SK-N-SH treated with all-trans-retinoic acid at 6 μM for 48 hours (cell line): Measurements from ENCODE around the gene SPESP1.
"Not testable (repeated sequence)": the region's sequence is repeated elsewhere in the genome, so short reads cannot be mapped to it uniquely, and the experiment has no call there.

Experiments used
- ATAC-seq: fragments of 200-7000 bp; cut with Tn5 transposase; 3 replicates; pipeline ENCODE4 v1.9.1; 2020; ENCODE audit warnings: mild to moderate bottlenecking, moderate library complexity
- ARNTL ChIP-seq: fragments of 450-650 bp; formaldehyde crosslinking; IDR thresholded peaks from 2 replicates; pipeline ENCODE4 v1.5.0; 2020; ENCODE audit warnings: low read depth, mild to moderate bottlenecking, moderate library complexity, borderline replicate concordance
- BACH2 ChIP-seq: fragments of 250-450 bp; sonication (Bioruptor Pico); IDR thresholded peaks from 2 replicates; pipeline ENCODE4 v1.9.0; 2021; ENCODE audit warnings: mild to moderate bottlenecking, borderline replicate concordance
- CREB5 ChIP-seq: fragments of 250-450 bp; sonication (Bioruptor Pico); IDR thresholded peaks from 2 replicates; pipeline ENCODE4 v1.5.1; 2020; ENCODE audit warnings: low read depth, mild to moderate bottlenecking, moderate library complexity
- CSDC2 ChIP-seq: fragments of 250-450 bp; sonication (Bioruptor Pico); IDR thresholded peaks from 2 replicates; pipeline ENCODE4 v1.5.0; 2020; ENCODE audit warnings: mild to moderate bottlenecking, moderate library complexity
- CSRNP3 ChIP-seq: fragments of 250-450 bp; sonication (Bioruptor Pico); IDR thresholded peaks from 2 replicates; pipeline ENCODE4 v1.5.1; 2021; ENCODE audit warnings: mild to moderate bottlenecking, moderate library complexity
- ISL1 ChIP-seq: fragments of 250-450 bp; sonication (Bioruptor Pico); IDR thresholded peaks from 2 replicates; pipeline ENCODE4 v2.1.2; 2022; ENCODE audit warnings: mild to moderate bottlenecking, moderate library complexity
- OSR1 ChIP-seq: fragments of 250-450 bp; sonication (Bioruptor Pico); IDR thresholded peaks from 2 replicates; pipeline ENCODE4 v1.8.0; 2022; ENCODE audit warnings: moderate library complexity, mild to moderate bottlenecking, inconsistent platforms
- PATZ1 ChIP-seq: fragments of 250-450 bp; sonication (Bioruptor Pico); IDR thresholded peaks from 2 replicates; pipeline ENCODE4 v1.8.0; 2020; ENCODE audit warnings: mild to moderate bottlenecking, moderate library complexity, borderline replicate concordance
- PPARA ChIP-seq: fragments of 250-450 bp; sonication (Bioruptor Pico); IDR thresholded peaks from 2 replicates; pipeline ENCODE4 v1.5.0; 2020; ENCODE audit warnings: mild to moderate bottlenecking, borderline replicate concordance
- RARB ChIP-seq: fragments of 250-450 bp; sonication (Bioruptor Pico); IDR thresholded peaks from 2 replicates; pipeline ENCODE4 v1.8.0; 2021; ENCODE audit warnings: mild to moderate bottlenecking, moderate library complexity
- SNAI2 ChIP-seq: fragments of 250-450 bp; sonication (Bioruptor Pico); IDR thresholded peaks from 2 replicates; pipeline ENCODE4 v1.5.0; 2020; ENCODE audit warnings: mild to moderate bottlenecking, moderate library complexity
- TCF4 ChIP-seq: fragments of 250-450 bp; sonication (Bioruptor Pico); IDR thresholded peaks from 2 replicates; pipeline ENCODE4 v1.8.0; 2021; ENCODE audit warnings: mild to moderate bottlenecking, moderate library complexity, borderline replicate concordance
- TOX ChIP-seq: fragments of 250-450 bp; sonication (Bioruptor Pico); IDR thresholded peaks from 2 replicates; pipeline ENCODE4 v1.8.0; 2021; ENCODE audit warnings: mild to moderate bottlenecking, moderate library complexity, borderline replicate concordance
- TSHZ2 ChIP-seq: fragments of 250-450 bp; sonication (Bioruptor Pico); IDR thresholded peaks from 2 replicates; pipeline ENCODE4 v1.5.0; 2020; ENCODE audit warnings: mild to moderate bottlenecking, moderate library complexity
- ZC3H10 ChIP-seq: fragments of 250-450 bp; sonication (Bioruptor Pico); IDR thresholded peaks from 2 replicates; pipeline ENCODE4 v1.5.1; 2021; ENCODE audit warnings: mild to moderate bottlenecking, moderate library complexity
- ZFP3 ChIP-seq: fragments of 250-450 bp; sonication (Bioruptor Pico); IDR thresholded peaks from 2 replicates; pipeline ENCODE4 v1.5.0; 2020; ENCODE audit warnings: mild to moderate bottlenecking, moderate library complexity
- ZFP30 ChIP-seq: fragments of 450-650 bp; formaldehyde crosslinking; IDR thresholded peaks from 2 replicates; pipeline ENCODE4 v1.5.0; 2022; ENCODE audit warnings: mild to moderate bottlenecking, moderate library complexity
- ZNF565 ChIP-seq: fragments of 450-650 bp; formaldehyde crosslinking; conservative IDR thresholded peaks from 2 replicates; pipeline ENCODE4 v1.5.0; 2020; ENCODE audit warnings: low read depth, mild to moderate bottlenecking, moderate library complexity
- ZNF70 ChIP-seq: fragments of 450-650 bp; formaldehyde crosslinking; IDR thresholded peaks from 2 replicates; pipeline ENCODE4 v1.5.0; 2020; ENCODE audit warnings: mild to moderate bottlenecking, moderate library complexity
- TF ChIP-seq, protein P1 (sequence below): fragments of 250-450 bp; sonication (Bioruptor Pico); IDR thresholded peaks from 2 replicates; pipeline ENCODE4 v1.8.0; 2021; ENCODE audit warnings: low read depth, mild to moderate bottlenecking, moderate library complexity, borderline replicate concordance

SPESP1 gene

GRCh38 chr15:68957696-68958095 lies 27.4 kb downstream of the SPESP1 start:
- ATAC-seq: no peak
- TF ChIP-seq PATZ1 (CRISPR knock-in tag) (no peak), RARB (CRISPR knock-in tag) (no peak), SNAI2 (no peak), CREB5 (no peak), ISL1 (CRISPR knock-in tag) (no peak), PPARA (CRISPR knock-in tag) (no peak), TOX (CRISPR knock-in tag) (no peak), CSRNP3 (CRISPR knock-in tag) (no peak), BACH2 (CRISPR knock-in tag) (no peak), ARNTL (CRISPR knock-in tag) (no peak), CSDC2 (CRISPR knock-in tag) (no peak), OSR1 (no peak), ZFP30 (CRISPR knock-in tag) (no peak), ZNF70 (CRISPR knock-in tag) (no peak), ZFP3 (CRISPR knock-in tag) (no peak), ZNF565 (no peak), TCF4 (CRISPR knock-in tag) (no peak), TSHZ2 (no peak), ZC3H10 (no peak)

GRCh38 chr15:68958597-68958996 lies 28.3 kb downstream of the SPESP1 start:
- no peak for ATAC-seq
- TF ChIP-seq TSHZ2 (no peak), PPARA (CRISPR knock-in tag) (no peak)

DNA sequence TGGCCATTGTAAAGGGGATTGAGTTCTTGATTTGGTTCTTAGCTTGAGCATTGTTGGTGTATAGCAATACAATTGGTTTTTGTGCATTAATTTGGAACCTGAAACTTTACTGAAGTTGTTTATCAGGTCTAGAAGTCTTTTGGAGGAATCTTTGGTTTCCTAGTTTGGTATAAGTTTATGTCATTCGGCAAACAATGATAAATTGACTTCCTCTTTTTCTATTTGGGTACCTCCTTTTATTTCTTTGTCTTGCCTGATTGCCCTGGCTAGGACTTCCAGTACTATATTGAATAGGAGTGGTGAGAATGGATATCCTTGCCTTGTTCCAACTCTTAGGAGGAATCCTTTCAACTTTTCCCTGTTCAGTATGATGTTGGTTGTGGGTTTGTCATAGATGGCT lies 32.1 kb downstream of the SPESP1 start:
- TF ChIP-seq ZNF70 (CRISPR knock-in tag) (no peak), CSRNP3 (CRISPR knock-in tag) (no peak)
- TF ChIP-seq, protein P1, sequence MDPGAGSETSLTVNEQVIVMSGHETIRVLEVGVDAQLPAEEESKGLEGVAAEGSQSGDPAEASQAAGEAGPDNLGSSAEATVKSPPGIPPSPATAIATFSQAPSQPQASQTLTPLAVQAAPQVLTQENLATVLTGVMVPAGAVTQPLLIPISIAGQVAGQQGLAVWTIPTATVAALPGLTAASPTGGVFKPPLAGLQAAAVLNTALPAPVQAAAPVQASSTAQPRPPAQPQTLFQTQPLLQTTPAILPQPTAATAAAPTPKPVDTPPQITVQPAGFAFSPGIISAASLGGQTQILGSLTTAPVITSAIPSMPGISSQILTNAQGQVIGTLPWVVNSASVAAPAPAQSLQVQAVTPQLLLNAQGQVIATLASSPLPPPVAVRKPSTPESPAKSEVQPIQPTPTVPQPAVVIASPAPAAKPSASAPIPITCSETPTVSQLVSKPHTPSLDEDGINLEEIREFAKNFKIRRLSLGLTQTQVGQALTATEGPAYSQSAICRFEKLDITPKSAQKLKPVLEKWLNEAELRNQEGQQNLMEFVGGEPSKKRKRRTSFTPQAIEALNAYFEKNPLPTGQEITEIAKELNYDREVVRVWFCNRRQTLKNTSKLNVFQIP (CRISPR knock-in tag): no peak
- no peak for ATAC-seq

DNA sequence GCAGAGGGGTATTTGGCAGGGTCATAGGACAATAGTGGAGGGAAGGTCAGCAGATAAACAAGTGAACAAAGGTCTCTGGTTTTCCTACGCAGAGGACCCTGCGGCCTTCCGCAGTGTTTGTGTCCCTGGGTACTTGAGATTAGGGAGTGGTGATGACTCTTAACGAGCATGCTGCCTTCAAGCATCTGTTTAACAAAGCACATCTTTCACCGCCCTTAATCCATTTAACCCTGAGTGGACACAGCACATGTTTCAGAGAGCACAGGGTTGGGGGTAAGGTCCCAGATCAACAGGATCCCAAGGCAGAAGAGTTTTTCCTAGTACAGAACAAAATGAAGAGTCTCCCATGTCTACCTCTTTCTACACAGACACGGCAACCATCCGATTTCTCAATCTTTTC lies 33.4 kb downstream of the SPESP1 start:
- not testable (repeated sequence) for ATAC-seq
